GM12878 (cell line): ENCODE results near the gene SCIMP. TPM values are rescaled to one million over a fixed set of nuclear protein-coding genes. Genes with fewer than 3 reads are reported as not detected.

Source experiments
- ASH2L ChIP-seq: fragments of 300-600, 200-600 bp; sonication (generic); IDR thresholded peaks from 2 replicates; pipeline ENCODE4 v1.6.1; 2017; ENCODE audit warnings: low read depth, mild to moderate bottlenecking, borderline replicate concordance
- BCL11A ChIP-seq: IDR thresholded peaks from 2 replicates; pipeline ENCODE4 v1.6.1; 2011; ENCODE audit warnings: low read depth, low read length
- BCLAF1 ChIP-seq: fragments of 450-650 bp; IDR thresholded peaks from 2 replicates; pipeline ENCODE4 v1.6.1; 2017; ENCODE audit warnings: antibody characterized with exemption, mild to moderate bottlenecking, moderate library complexity
- BHLHE40 ChIP-seq, 2 experiments: fragments of 450-650 bp in 1 of 2; IDR thresholded peaks; 2 replicates each; pipeline ENCODE4 v1.6.1; 2011 to 2017; ENCODE audit warnings: low read depth in 2 of 2, borderline replicate concordance in 1 of 2, improper control_type of control experiment in 1 of 2, low read length in 1 of 2, mild to moderate bottlenecking in 1 of 2
- BMI1 ChIP-seq: fragments of 450-650 bp; IDR thresholded peaks from 2 replicates; pipeline ENCODE4 v1.6.1; 2016; ENCODE audit warnings: mild to moderate bottlenecking, moderate library complexity, borderline replicate concordance
- CHD4 ChIP-seq: fragments of 200-600 bp; sonication (generic); IDR thresholded peaks from 2 replicates; pipeline ENCODE4 v1.6.1; 2016; ENCODE audit warnings: mild to moderate bottlenecking
- CREM ChIP-seq: IDR thresholded peaks from 2 replicates; pipeline ENCODE4 v1.6.1; 2014; ENCODE audit warnings: antibody characterized with exemption, low read depth
- ELK1 ChIP-seq: IDR thresholded peaks from 2 replicates; pipeline ENCODE4 v1.6.1; 2012; ENCODE audit warnings: low read depth, low read length, improper control_type of control experiment
- EZH2 ChIP-seq: IDR thresholded peaks from 2 replicates; pipeline ENCODE4 v1.6.1; 2012; ENCODE audit warnings: low read depth, mild to moderate bottlenecking, control low read depth, inconsistent platforms, low read length, borderline replicate concordance; ENCODE audit not compliant: control insufficient read depth
- IRF3 ChIP-seq: fragments of 450-650 bp; IDR thresholded peaks from 2 replicates; pipeline ENCODE4 v1.6.1; 2014; ENCODE audit warnings: mild to moderate bottlenecking
- MTA3 ChIP-seq: IDR thresholded peaks from 2 replicates; pipeline ENCODE4 v1.6.1; 2012; ENCODE audit warnings: low read length, inconsistent platforms, borderline replicate concordance
- POLR2AphosphoS2 ChIP-seq: IDR thresholded peaks from 2 replicates; pipeline ENCODE4 v1.6.1; 2011; ENCODE audit warnings: low read depth, mild to moderate bottlenecking, low read length, improper control_type of control experiment, moderate library complexity
- RCOR1 ChIP-seq: conservative IDR thresholded peaks from 2 replicates; pipeline ENCODE4 v1.6.1; 2012; ENCODE audit warnings: low read depth, low read length, improper control_type of control experiment
- RUNX3 ChIP-seq: IDR thresholded peaks from 2 replicates; pipeline ENCODE4 v1.6.1; 2012; ENCODE audit warnings: low read length, inconsistent platforms
- SMAD1 ChIP-seq: fragments of 450-650 bp; IDR thresholded peaks from 2 replicates; pipeline ENCODE4 v1.6.1; 2018; ENCODE audit warnings: mild to moderate bottlenecking, low read depth; ENCODE audit not compliant: partially characterized antibody
- SREBF1 ChIP-seq: IDR thresholded peaks from 2 replicates; pipeline ENCODE4 v1.6.1; 2012; ENCODE audit warnings: mild to moderate bottlenecking, low read length
- TAF1 ChIP-seq: IDR thresholded peaks from 2 replicates; pipeline ENCODE4 v1.6.1; 2011; ENCODE audit warnings: mild to moderate bottlenecking, low read depth, low read length, borderline replicate concordance
- ZNF622 ChIP-seq: fragments of 450-650 bp; IDR thresholded peaks from 2 replicates; pipeline ENCODE4 v1.6.1; 2017; ENCODE audit warnings: mild to moderate bottlenecking, inconsistent platforms
- polyA plus RNA-seq, 11 experiments: library from polyadenylated mRNA; depleted of rRNA in 4 of 11; unstranded in 6 of 11; stranded (reverse) in 5 of 11; fragments of >200 nt; fragmentation: Nextera tagmentation in 4 of 11; fragmentation: Illumina TruSeq in 1 of 11; extraction: Ambion mirVana in 4 of 11; extraction: Trizol in 1 of 11; gene quantifications; 1 replicate in 1 of 11; 2 replicates in 10 of 11; pipeline versions ENCODE4 v1.2.1 to v1.2.3, GENCODE V29; 2011 to 2016; ENCODE audit warnings: inconsistent platforms in 2 of 11, missing spikeins in 2 of 11, low read depth in 1 of 11
- total RNA-seq, 4 experiments: library from RNA; depleted of rRNA in 3 of 4; stranded (reverse); fragments of >200 nt in 3 of 4; fragmentation: Illumina TruSeq in 1 of 4; extraction: Trizol in 1 of 4; gene quantifications; 2 replicates each; pipeline versions ENCODE4 v1.2.1 to v1.2.3, GENCODE V29; 2013 to 2021
- TF ChIP-seq, protein P1 (sequence below): fragments of 150-350 bp; IDR thresholded peaks from 2 replicates; pipeline ENCODE4 v1.6.1; 2016; ENCODE audit warnings: low read depth, low read length
- TF ChIP-seq, protein P2 (sequence below): fragments of 150-350 bp; IDR thresholded peaks from 2 replicates; pipeline ENCODE4 v1.6.1; 2014; ENCODE audit warnings: mild to moderate bottlenecking, low read depth, low read length

Gene SCIMP
- total and polyA plus RNA-seq, 10 of the 15 experiments (the other 5 are each of a cell fraction or from before 2014, with no cell fraction given), result 56.7 to 151 (median 95.0) TPM

GRCh38 chr17:5225668-5226457 lies 8.8 kb downstream of the SCIMP start (continued):
- no peak for TF ChIP-seq IRF3
- TF ChIP-seq, protein P1, sequence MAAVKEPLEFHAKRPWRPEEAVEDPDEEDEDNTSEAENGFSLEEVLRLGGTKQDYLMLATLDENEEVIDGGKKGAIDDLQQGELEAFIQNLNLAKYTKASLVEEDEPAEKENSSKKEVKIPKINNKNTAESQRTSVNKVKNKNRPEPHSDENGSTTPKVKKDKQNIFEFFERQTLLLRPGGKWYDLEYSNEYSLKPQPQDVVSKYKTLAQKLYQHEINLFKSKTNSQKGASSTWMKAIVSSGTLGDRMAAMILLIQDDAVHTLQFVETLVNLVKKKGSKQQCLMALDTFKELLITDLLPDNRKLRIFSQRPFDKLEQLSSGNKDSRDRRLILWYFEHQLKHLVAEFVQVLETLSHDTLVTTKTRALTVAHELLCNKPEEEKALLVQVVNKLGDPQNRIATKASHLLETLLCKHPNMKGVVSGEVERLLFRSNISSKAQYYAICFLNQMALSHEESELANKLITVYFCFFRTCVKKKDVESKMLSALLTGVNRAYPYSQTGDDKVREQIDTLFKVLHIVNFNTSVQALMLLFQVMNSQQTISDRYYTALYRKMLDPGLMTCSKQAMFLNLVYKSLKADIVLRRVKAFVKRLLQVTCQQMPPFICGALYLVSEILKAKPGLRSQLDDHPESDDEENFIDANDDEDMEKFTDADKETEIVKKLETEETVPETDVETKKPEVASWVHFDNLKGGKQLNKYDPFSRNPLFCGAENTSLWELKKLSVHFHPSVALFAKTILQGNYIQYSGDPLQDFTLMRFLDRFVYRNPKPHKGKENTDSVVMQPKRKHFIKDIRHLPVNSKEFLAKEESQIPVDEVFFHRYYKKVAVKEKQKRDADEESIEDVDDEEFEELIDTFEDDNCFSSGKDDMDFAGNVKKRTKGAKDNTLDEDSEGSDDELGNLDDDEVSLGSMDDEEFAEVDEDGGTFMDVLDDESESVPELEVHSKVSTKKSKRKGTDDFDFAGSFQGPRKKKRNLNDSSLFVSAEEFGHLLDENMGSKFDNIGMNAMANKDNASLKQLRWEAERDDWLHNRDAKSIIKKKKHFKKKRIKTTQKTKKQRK, result no peak
- TF ChIP-seq POLR2AphosphoS2, result peak; percentile 72; the same call in 1 of the 2 replicates
- no peak for TF ChIP-seq CHD4
- TF ChIP-seq, protein P2, sequence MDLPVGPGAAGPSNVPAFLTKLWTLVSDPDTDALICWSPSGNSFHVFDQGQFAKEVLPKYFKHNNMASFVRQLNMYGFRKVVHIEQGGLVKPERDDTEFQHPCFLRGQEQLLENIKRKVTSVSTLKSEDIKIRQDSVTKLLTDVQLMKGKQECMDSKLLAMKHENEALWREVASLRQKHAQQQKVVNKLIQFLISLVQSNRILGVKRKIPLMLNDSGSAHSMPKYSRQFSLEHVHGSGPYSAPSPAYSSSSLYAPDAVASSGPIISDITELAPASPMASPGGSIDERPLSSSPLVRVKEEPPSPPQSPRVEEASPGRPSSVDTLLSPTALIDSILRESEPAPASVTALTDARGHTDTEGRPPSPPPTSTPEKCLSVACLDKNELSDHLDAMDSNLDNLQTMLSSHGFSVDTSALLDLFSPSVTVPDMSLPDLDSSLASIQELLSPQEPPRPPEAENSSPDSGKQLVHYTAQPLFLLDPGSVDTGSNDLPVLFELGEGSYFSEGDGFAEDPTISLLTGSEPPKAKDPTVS, result no peak
- 0 out of 2 replicates have a peak, but pooled peaks have one; percentile 41 for TF ChIP-seq CREM
- TF ChIP-seq SREBF1, result no peak
- peak; percentile 81 for TF ChIP-seq BMI1
- no peak for TF ChIP-seq EZH2
- TF ChIP-seq SMAD1, result peak; percentile 88
- TF ChIP-seq ZNF622, result no peak
- TF ChIP-seq TAF1, result 0 out of 2 replicates have a peak, but pooled peaks have one; percentile 32
- no peak for TF ChIP-seq RCOR1
- no peak for TF ChIP-seq ELK1
- no peak for TF ChIP-seq ASH2L
- no peak for TF ChIP-seq BCLAF1
- peak; percentile 77 for TF ChIP-seq RUNX3
- peak; percentile 3 to 53; a peak in 3 of 4 replicates for TF ChIP-seq BHLHE40 (IDR thresholded peaks at IDR 0.05; ENCODE audit: borderline replicate concordance in 1 of 2, low read depth in 2 of 2, low read length in 1 of 2)
- TF ChIP-seq MTA3, result peak; percentile 52; the same call in 1 of the 2 replicates
- TF ChIP-seq BCL11A, result peak; percentile 85
